ENCODE results near the gene LXN.

DNA sequence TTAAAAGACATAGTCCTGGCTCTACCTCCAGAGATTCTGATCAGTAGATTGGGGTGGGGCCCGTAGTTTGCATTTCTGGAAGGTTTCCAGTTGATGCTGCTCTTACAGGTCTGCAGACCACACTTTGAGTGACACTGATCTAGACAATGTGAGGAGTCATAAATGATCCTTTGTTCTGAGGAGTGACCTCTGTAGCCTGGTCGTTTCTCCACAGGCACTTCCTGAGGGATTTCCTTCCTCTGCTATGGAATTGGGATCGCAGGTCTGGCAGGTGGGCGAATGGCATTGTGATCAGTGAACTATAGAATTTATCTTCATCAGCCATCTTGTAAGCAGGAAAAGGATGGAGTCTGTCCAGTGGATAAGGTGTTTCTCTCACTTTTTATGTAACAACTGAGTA, 22.7 kb downstream of the LXN start:
- no peak for TF ChIP-seq POLR2AphosphoS5 (IDR thresholded peaks at IDR 0.05)
- TF ChIP-seq CTCF (IDR thresholded peaks at IDR 0.05), result no peak
- TF ChIP-seq POLR2A (IDR thresholded peaks at IDR 0.05), result no peak

All from breast epithelium (tissue), 3 donors.